GM19099 (cell line): ENCODE results near the gene TTYH2.
A peak's percentile ranks its signal among the peaks of the same experiment; 100 is the strongest.

Source experiments
- POLR2A ChIP-seq: IDR thresholded peaks from 3 replicates; pipeline ENCODE4 v1.6.1; 2011; ENCODE audit warnings: low read depth; ENCODE audit not compliant: insufficient read length; ENCODE audit errors: extremely low read depth

Gene TTYH2, protein sequence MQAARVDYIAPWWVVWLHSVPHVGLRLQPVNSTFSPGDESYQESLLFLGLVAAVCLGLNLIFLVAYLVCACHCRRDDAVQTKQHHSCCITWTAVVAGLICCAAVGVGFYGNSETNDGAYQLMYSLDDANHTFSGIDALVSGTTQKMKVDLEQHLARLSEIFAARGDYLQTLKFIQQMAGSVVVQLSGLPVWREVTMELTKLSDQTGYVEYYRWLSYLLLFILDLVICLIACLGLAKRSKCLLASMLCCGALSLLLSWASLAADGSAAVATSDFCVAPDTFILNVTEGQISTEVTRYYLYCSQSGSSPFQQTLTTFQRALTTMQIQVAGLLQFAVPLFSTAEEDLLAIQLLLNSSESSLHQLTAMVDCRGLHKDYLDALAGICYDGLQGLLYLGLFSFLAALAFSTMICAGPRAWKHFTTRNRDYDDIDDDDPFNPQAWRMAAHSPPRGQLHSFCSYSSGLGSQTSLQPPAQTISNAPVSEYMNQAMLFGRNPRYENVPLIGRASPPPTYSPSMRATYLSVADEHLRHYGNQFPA

GRCh38 chr17:74212913-74213791, at the start of gene TTYH2:
Gene TTYH2, plus strand, starts transcription at chr17:74213571. Its CDS starts 17 bp downstream, at chr17:74213588.
- TF ChIP-seq POLR2A = peak; percentile 42

DNA sequence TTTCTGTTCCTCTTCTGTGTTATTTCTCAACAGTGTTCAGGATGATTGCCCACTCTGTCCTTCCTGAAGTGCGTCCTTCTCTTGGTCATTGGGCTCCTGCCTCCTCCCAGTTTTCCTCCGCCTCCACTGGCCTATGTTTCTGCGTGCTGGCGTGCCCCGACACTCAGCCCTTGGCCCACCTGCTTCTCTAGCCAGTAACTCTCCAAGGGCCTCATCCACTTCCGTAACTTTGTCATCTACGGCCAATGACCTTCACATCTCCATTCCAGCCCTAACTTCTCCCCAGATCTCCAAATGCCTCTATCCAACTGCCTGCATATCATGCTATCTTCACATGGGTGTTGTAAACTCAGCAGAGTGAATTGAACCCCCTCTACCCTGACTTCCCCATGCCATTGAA, 49.5 kb upstream of the TTYH2 start:
- TF ChIP-seq POLR2A = no peak

DNA sequence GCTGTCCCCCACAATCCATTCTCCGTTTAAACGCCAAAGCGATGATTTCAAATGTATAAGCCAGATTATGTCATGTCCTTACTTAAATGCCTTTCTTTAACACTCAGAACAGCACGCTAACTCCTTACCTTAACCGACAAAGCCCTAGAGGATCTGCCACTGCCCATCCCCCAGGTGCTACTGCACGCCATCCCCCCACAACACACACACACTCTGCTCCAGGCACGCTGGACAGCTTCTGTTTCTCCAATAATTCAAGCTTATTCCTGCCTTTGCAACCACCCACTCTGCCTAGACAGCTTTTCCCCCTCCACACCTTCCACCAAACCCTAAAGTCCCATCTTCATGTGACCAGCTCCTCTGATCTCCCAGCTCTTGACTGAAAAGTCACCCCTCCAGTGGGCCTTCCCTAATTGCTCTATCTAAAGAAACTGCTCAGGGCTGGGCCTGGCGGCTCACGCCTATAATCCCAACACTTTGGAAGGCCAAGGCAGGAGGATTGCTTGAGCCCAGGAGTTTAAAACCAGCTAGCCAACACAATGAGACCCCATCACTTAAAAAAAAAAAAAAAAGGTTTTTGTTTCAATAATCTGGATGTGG, 48.8 kb upstream of the TTYH2 start:
- TF ChIP-seq POLR2A = no peak

GRCh38 chr17:74165797-74166365, 47.5 kb upstream of the TTYH2 start:
- TF ChIP-seq POLR2A = no peak

GRCh38 chr17:74170924-74171323, 42.4 kb upstream of the TTYH2 start:
- no peak for TF ChIP-seq POLR2A

DNA sequence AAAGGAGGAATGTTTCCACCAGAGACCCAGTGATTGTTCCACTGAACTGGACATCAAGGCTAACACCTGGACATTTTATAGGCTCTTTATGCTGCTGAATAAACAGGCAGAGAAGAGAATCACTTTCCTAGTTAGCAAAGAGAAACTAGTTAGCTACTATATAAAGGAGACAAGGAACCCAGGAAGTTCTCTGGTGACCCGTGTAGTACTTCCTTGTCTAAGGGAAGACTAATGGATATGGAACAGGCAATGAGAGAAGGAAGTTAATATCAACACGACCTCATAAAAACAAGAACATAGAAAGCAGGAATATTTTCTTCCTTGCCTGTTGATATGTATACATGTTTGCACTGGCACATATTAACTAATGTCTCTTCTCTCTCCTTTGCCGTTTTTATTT, 40.7 kb upstream of the TTYH2 start:
- TF ChIP-seq POLR2A = no peak

GRCh38 chr17:74176546-74177001, 36.8 kb upstream of the TTYH2 start:
- TF ChIP-seq POLR2A = no peak

- TF ChIP-seq POLR2A = no peak
Measured at GRCh38 chr17:74177018-74177450, 36.3 kb upstream of the TTYH2 start.

- no peak for TF ChIP-seq POLR2A
Measured at GRCh38 chr17:74179576-74179975, 33.8 kb upstream of the TTYH2 start.

GRCh38 chr17:74180336-74180735, 33.0 kb upstream of the TTYH2 start:
- no peak for TF ChIP-seq POLR2A

- no peak for TF ChIP-seq POLR2A
Measured at GRCh38 chr17:74181341-74181740, 32.0 kb upstream of the TTYH2 start.

DNA sequence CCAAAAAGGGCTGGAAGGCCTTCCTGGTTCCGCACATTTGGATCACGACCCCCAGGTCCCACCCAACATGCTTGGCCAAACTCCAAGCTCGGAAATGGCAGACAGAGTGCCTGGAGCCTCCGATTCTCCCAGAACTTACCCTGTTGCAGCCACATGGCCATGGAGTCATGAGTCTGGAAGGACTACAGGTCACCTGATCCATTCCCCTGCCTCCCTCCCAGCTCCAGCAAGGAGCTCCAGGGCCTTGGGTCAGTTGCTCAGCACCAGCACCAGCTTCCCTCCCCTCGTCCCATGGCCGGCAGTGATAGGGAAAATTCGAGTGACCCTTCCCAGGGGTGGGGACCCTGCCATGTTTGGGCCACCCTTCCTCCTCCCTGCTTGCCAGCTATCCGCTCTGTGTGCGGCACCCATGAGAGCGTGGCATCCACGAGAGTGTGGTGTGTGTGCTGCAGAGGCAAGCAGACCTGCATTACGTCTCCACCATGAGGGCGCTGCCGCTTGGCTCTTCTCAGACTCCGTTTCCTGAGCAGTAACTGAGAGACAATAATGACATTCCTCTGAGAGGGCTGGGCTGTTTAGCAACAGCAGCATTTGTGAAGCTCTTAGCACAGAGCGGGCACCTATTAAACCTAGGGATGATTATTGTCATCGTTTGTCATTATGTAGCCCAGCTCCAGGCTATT, 31.2 kb upstream of the TTYH2 start:
- TF ChIP-seq POLR2A = no peak

- TF ChIP-seq POLR2A = no peak
Measured at GRCh38 chr17:74183411-74183810, 30.0 kb upstream of the TTYH2 start.

GRCh38 chr17:74185571-74186185, 27.7 kb upstream of the TTYH2 start:
- no peak for TF ChIP-seq POLR2A
